Superior temporal gyrus (tissue), 1 donor: ENCODE data around the gene DEFB131A.
A peak's percentile ranks its signal among the peaks of the same experiment; 100 is the strongest.
"Not testable (repeated sequence)": the region's sequence is repeated elsewhere in the genome, so short reads cannot be mapped to it uniquely, and the experiment has no call there.

Experiments used
- DNase-seq: peaks from one replicate; pipeline ENCODE4 v3.0.0-alpha.2; 2016; ENCODE audit errors: extremely low spot score

The DEFB131A gene

DNA sequence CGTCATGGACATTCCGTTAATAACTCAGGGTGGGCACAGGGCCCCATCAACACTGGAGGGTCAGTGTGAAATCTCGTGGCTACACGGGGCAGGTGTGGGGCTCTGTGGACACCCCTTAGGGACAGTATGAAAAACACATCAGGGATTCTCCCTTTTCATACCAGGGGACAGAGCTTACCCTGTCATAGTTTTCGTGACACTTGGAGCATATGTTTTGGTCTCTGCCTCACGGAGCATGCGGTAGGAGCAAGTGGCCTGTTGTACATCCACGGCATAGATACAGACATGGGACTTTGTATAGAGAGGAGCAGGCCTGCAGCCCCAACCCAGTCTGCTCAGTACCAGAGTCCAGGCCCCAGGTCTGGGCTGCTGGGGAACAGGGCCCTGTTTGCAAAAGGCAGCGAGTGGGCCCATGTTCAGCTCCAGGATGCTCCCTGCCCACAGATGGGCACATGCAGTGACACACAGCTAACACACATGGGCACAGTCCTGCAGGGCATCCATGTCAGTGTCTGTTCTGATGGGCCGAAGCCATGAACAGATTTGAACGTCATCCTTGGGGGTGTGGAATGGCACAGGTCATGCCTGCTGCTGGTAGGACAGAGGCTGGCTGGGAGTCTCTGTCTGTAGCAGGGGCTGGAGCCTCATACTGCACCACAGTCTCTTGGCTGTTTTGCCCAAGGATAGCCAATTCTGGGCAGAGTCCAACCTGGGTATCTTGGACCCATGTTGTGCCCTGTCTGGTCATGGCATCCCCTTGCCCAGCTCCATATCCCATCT, 50.2 kb downstream of the DEFB131A start:
- DNase-seq: not testable (repeated sequence)

DNA sequence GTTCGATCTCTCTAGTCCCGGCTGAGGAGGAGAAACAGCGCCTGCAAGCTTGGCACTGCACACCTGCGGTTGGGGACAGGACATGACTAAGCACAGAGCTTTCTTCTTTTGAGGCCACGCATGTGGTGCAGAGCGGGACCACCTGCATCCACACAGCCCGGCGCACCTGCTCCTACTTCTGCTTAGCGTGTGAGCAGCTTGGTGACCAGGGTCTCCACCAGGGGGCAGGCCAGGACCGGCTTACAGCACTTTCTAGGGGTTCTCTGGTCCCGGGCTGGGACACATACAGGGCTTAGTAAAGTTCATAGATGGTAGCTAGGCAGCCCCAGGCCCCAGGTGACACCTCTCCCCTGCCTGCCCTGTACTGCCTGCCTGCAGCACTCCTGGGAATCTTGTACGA, 51.2 kb downstream of the DEFB131A start:
- DNase-seq: peak; percentile 43

- DNase-seq: not testable (repeated sequence)
These were observed 53.6 kb downstream of the DEFB131A start for GRCh38 chr4:9497575-9498467.

- not testable (repeated sequence) for DNase-seq
These were observed 54.3 kb downstream of the DEFB131A start for GRCh38 chr4:9498468-9499040.

DNA sequence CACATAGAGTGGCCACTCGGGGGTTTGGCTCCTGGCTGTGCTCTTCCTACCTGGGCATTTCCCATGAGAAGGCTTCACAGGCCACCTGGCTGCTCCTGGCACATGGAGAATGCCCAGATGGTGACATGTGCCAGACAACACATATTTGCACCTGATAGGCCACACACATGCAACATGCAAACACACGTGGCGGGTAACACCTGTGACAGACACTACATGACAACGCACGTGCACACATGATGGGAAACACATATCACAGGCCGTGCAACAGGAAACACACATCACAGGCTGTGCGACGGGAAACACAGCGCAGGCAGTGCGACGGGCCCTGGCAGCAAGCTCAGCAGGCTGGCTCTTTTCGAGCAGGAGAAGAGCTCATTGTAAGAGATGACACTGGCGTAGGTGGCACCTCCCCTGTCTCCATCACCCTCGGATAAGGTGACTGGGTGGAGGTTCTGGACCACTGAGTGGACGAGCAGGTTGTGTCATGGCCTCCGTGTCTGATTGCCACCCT, 55.8 kb downstream of the DEFB131A start:
- not testable (repeated sequence) for DNase-seq
